Measurements from ENCODE around the gene ACKR3. TPM values are rescaled to one million over a fixed set of nuclear protein-coding genes. Genes with fewer than 3 reads are reported as not detected.

ACKR3 gene
- total and polyA plus RNA-seq, 2 experiments from 2014 or later: 1.0 to 3.0 TPM

GRCh38 chr2:236582968-236583367, 13.3 kb downstream of the ACKR3 start (continued):
- no peak for TF ChIP-seq REST (IDR thresholded peaks at IDR 0.05; ENCODE audit: unreplicated experiment)
- no peak for TF ChIP-seq EZH2 (IDR thresholded peaks at IDR 0.05; ENCODE audit: low read depth, unreplicated experiment)

GRCh38 chr2:236583621-236584203, 14.1 kb downstream of the ACKR3 start:
- H3K9me2 ChIP-seq (ENCODE audit: insufficient read depth): 0 out of 2 replicates have a peak, but pooled peaks cover 7% of the 10 kb centered on the region
- no peaks in the 10 kb centered on the region for H3K79me2 ChIP-seq (replicated peaks; ENCODE audit: insufficient read depth)
- Mint-ChIP-seq H3K9me3 (peaks cover 3% of the 10 kb centered on the region; the same call in 1 of the 3 replicates), H3K27me3 (ENCODE audit: insufficient read depth, low read depth, poor library complexity) (no peaks in the 10 kb centered on the region), H3K36me3 (ENCODE audit: low read depth) (peaks cover 11% of the 10 kb centered on the region), H3K4me1 (peaks cover 8% of the 10 kb centered on the region; the same call in 2 of the 3 replicates), H3K4me3 (no peak overlapping the region), H3K27ac (no peak overlapping the region)
- TF ChIP-seq EZH2phosphoT487 (IDR thresholded peaks at IDR 0.05; ENCODE audit: unreplicated experiment) (no peak), REST (IDR thresholded peaks at IDR 0.05; ENCODE audit: unreplicated experiment) (no peak), ZNF331 (CRISPR knock-in tag; IDR thresholded peaks at IDR 0.05; ENCODE audit: low read depth) (no peak), POLR2AphosphoS5 (IDR thresholded peaks at IDR 0.05; ENCODE audit: low read depth) (no peak), ZNF462 (CRISPR knock-in tag; IDR thresholded peaks at IDR 0.05) (no peak), EZH2 (IDR thresholded peaks at IDR 0.05; ENCODE audit: low read depth, unreplicated experiment) (no peak), STAT1 (IDR thresholded peaks at IDR 0.05; ENCODE audit: unreplicated experiment) (no peak)
- no peak overlapping the region for H3K4me2 ChIP-seq
- no peaks in the 10 kb centered on the region for H3K27me3 ChIP-seq (ENCODE audit: insufficient read depth)
- ATAC-seq: no peak
- DNase-seq (ENCODE audit: low spot score): no peak
- H2AFZ ChIP-seq: no peak overlapping the region
- H3F3A ChIP-seq (replicated peaks; ENCODE audit: low read depth): no peaks in the 10 kb centered on the region
- H3K4me1 ChIP-seq (ENCODE audit: insufficient read depth): no peaks in the 10 kb centered on the region
- H3K4me3 ChIP-seq: no peak overlapping the region
- no peaks in the 10 kb centered on the region for H4K20me1 ChIP-seq (replicated peaks; ENCODE audit: insufficient read depth)
- no peaks in the 10 kb centered on the region for H3K36me3 ChIP-seq (ENCODE audit: insufficient read depth)
- no peak overlapping the region for H3K27ac ChIP-seq (ENCODE audit: low read depth)

Data from GM23338 (cell line).